Amniotic epithelial cell (primary cell): ENCODE data around the gene CENPW.

Source experiments
- DNase-seq: peaks from one replicate; pipeline ENCODE4 v3.0.0-alpha.2; 2010; ENCODE audit warnings: low read depth

Gene CENPW

GRCh38 chr6:126373344-126373743, 33.4 kb downstream of the CENPW start:
- DNase-seq = no peak

GRCh38 chr6:126374372-126374771, 34.5 kb downstream of the CENPW start:
- DNase-seq = no peak

GRCh38 chr6:126376682-126377081, 36.8 kb downstream of the CENPW start:
- DNase-seq = no peak

- DNase-seq = no peak
Measured at GRCh38 chr6:126377594-126378153, 37.8 kb downstream of the CENPW start.

GRCh38 chr6:126380072-126380583, 40.2 kb downstream of the CENPW start:
- no peak for DNase-seq

- no peak for DNase-seq
Measured at GRCh38 chr6:126381498-126381897, 41.6 kb downstream of the CENPW start.

- DNase-seq = no peak
Measured at GRCh38 chr6:126383203-126383602, 43.3 kb downstream of the CENPW start.

- DNase-seq = no peak
Measured at GRCh38 chr6:126385536-126385935, 45.6 kb downstream of the CENPW start.

GRCh38 chr6:126388104-126388598, 48.2 kb downstream of the CENPW start:
- DNase-seq = no peak

GRCh38 chr6:126396131-126396530, 56.2 kb downstream of the CENPW start:
- DNase-seq = peak; percentile 37
